NCI-H345 treated with DMSO at 0.1 percent for 48 hours (cell line): ENCODE results near the gene TMEM175.

Experiments used
- DNase-seq: peaks from one replicate; lab custom pipeline; 2025; ENCODE audit not compliant: unreplicated experiment; lab: John Stamatoyannopoulos, UW

Gene TMEM175

DNA sequence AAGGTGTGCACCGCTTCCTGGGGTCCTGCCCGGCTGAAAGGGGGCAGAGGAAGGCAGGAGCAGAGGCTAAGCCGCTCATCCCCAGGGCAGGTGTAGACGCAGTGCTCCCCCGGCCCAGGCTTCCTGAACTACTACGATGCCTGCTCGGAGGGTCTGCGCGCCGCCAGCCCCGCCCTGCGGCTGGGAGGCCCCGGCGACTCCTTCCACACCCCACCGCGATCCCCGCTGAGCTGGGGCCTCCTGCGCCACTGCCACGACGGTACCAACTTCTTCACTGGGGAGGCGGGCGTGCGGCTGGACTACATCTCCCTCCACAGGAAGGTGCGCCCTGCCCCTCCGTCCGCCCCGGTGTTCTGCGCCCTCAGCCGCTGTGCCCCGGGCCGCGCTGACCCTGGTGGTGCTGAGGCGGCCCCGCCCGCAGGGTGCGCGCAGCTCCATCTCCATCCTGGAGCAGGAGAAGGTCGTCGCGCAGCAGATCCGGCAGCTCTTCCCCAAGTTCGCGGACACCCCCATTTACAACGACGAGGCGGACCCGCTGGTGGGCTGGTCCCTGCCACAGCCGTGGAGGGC lies 69.4 kb downstream of the TMEM175 start:
- DNase-seq, result no peak

DNA sequence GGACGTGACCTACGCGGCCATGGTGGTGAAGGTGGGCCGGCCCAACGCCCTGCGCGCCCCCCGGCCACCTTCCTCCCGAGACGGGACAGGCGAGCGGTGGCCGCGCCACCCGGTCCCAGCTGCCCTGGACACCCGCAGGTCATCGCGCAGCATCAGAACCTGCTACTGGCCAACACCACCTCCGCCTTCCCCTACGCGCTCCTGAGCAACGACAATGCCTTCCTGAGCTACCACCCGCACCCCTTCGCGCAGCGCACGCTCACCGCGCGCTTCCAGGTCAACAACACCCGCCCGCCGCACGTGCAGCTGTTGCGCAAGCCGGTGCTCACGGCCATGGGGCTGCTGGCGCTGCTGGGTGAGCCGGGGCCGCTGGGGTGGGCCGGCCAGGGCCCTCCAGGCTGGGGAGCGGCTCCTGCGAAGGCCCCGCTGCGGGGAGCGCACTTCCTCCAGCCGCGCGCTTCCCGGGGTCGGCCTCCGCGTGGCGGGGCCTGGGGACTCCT lies 69.9 kb downstream of the TMEM175 start:
- no peak for DNase-seq

DNA sequence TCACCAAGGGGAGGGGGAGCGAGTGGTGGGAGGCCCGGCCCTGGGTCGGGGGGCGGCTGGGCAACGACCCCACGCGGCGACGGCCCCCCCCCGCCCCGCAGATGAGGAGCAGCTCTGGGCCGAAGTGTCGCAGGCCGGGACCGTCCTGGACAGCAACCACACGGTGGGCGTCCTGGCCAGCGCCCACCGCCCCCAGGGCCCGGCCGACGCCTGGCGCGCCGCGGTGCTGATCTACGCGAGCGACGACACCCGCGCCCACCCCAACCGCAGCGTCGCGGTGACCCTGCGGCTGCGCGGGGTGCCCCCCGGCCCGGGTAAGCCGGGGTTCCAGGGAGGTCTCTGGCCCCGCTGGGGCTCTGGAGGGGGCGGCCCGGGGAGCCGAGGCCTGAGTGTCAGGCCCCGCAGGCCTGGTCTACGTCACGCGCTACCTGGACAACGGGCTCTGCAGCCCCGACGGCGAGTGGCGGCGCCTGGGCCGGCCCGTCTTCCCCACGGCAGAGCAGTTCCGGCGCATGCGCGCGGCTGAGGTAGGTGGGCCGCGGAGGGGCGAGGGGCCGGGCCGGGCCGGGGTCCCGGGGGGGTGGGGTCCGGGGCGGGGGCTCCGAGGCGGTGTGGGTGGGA lies 70.5 kb downstream of the TMEM175 start:
- DNase-seq, result no peak

DNA sequence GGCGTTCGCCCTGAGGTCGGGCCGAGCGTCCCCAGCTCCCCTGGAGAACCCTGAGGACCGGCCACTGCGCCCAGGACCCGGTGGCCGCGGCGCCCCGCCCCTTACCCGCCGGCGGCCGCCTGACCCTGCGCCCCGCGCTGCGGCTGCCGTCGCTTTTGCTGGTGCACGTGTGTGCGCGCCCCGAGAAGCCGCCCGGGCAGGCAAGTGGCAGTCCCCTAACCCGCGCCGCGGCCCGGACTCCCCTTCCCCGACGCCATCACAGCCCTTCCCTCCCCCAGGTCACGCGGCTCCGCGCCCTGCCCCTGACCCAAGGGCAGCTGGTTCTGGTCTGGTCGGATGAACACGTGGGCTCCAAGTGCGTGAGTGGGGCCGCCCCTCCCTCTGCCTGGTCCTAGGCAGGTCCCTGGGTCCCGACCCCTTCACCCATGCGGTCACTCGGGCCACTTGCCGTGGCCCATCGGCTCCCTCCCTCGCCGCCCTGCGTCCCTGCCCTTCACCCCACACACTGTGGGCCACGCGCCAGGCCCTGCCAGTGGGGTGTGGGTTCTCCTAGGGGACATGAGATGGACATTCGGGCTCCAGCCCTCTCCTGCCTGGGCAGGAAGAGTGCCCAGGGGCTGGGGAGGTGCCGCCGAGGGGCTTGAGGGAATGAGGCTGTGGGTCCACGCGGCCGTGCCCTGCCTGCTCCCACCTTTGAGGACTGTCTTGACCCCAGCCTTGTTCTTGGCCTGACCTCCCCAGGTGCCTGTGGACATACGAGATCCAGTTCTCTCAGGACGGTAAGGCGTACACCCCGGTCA lies 71.2 kb downstream of the TMEM175 start:
- DNase-seq, result no peak

DNA sequence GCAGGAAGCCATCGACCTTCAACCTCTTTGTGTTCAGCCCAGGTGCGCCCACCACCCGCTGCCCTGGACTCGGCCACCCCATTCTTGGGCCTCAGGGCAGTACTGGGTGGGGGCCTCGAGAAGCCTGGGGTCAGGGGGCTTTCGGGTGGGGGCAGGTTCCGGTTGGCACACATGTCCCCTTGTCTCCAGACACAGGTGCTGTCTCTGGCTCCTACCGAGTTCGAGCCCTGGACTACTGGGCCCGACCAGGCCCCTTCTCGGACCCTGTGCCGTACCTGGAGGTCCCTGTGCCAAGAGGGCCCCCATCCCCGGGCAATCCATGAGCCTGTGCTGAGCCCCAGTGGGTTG lies 71.8 kb downstream of the TMEM175 start:
- no peak for DNase-seq

DNA sequence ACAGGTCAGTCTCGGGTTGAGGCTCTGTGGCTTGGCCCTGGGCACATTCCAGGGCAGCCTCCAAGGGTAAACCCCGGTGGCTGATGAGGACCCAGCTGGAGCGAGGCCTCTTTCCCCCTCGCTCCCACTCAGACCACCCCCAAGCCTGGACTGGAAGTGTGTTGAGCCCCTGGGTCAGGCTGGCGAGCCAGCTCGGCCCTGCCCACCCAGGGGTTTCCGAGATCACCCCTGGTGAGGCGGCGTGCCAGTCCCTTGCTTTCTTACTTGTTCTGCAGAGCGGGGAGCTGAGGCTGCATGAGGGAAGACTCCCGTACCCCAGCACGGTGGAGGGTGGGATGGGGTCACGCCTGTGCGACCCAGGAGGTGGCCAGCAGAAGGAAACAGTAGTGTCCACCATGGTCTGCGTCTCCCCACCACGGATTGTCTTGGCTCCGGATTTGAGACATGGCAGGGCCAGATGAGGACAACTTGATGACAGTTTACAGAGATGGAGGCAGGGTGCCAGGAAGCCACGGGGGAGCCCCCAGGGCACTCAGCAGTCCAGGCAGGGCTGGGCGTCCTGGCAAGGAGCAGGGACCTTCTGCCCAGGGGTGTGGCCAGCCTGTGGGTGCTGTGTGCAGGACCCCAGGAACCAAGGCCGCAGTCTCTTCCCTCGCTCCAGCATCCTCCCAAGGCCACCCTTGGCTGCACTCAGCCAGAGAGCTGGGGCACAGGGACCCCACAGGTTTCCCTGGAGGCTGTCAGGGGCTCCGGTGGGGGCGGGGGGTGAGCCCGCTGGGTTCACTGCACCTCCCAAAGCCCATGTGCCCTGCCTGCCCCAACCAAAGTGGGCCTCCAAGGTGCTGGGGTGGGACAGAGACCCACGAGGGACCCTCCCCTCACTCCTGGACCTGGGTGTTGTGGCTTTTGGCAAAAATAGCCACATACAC lies 72.6 kb downstream of the TMEM175 start:
- no peak for DNase-seq

DNA sequence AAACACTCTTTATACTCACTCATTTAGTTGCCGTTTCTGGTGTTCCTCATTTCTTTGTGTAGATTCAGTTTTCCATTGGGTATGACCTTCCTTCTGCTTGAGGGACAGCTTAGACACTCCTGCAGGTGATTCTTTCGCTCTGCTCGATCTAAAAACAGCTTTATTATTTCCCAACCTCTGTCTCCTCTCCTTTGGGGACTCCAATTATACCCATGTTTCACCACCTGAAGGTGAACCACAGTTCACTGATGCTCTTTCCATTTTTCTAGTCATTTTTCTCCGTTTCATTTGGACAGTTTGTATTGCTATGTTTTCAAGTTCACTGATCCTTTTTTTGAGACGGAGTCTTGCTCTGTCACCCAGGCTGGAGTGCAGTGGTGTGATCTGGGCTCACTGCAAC lies 74.6 kb downstream of the TMEM175 start:
- no peak for DNase-seq
